Diencephalon (tissue), 1 donor: Measurements from ENCODE around the gene JAZF1. TPM values are rescaled to one million over a fixed set of nuclear protein-coding genes. Genes with fewer than 3 reads are reported as not detected.

Experiments used
- small RNA-seq: library from RNA; depleted of rRNA; stranded (forward); fragments of <200 nt; gene quantifications from one replicate; pipeline ENCODE3, GENCODE V24; 2014
- total RNA-seq: library from RNA; depleted of rRNA; stranded (reverse); fragments of >200 nt; gene quantifications from one replicate; pipeline ENCODE4 v1.2.3, GENCODE V29; 2014

JAZF1 gene
- total RNA-seq, result 58.6 TPM

GRCh38 chr7:28180364-28181147 lies at the start of gene JAZF1:
Gene JAZF1, minus strand, starts transcription at chr7:28180795.

Small RNA genes lying within 50 kb of the gene (small RNA-seq; reads per million reads assigned to genes)
- gene RNU6-979P, result not detected

Other genes with a start within 250 kb of the JAZF1 start
- 9.2 TPM for gene CREB5, start 231.7 kb upstream of the JAZF1 start, total RNA-seq